ENCODE data around the gene CHRDL2.
A peak's percentile ranks its signal among the peaks of the same experiment; 100 is the strongest.

CHRDL2 gene

DNA sequence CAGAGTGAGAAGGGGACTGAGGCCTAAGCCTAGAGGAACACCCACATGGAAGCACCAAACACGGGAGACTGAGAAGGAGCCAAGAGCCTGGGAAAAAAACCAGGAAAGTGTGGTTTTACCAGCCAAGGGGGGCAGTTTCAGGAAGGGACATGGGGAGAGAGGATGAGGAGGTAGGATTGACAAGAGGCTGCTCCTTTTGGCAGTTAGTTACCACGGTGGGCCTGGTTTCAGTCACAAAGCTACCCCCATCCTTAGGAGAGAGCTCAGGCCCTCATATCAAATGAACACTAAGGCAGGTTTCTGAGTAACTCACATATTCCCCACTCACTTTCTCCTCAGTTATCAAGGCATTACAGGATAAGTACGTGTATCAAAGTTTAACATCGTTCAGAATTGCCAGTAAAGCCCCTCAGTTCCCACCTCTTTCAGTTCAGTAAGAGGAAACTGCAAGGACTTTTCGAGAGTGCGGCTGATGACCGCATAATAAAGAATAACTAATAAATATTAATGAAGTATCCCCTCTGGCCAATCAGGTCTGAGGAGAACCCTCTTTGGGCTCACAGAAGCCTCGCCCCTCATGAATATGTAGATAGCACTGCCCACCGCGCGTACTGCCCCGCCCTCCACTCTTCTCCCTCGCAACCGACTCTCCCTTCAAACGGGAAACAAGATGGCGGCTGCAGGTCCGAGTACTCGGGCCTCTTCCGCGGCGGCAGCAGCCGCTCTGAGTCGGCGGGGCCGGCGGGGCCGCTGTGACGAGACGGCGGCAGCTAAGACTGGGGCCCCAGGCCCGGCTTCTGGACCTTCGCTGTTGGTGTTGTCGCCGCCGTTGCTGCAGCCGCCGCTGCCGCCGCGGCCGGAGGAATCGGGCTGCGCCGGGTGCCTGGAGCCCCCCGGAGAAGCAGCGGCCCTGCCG is 17.2 kb upstream of the CHRDL2 start, which contains the start of gene RNF169:
Gene RNF169, plus strand, starts transcription at position 639 of the 916 bp plus-strand sequence. Its CDS starts 32 bp downstream, at position 671.
- peak; percentile 94 for DNase-seq (ENCODE audit: low read depth)

- no peak for DNase-seq (ENCODE audit: low read depth)
These were observed 15.6 kb upstream of the CHRDL2 start for GRCh38 chr11:74746868-74747267.

- no peak for DNase-seq (ENCODE audit: low read depth)
These were observed 13.1 kb upstream of the CHRDL2 start for GRCh38 chr11:74744277-74744676.

DNA sequence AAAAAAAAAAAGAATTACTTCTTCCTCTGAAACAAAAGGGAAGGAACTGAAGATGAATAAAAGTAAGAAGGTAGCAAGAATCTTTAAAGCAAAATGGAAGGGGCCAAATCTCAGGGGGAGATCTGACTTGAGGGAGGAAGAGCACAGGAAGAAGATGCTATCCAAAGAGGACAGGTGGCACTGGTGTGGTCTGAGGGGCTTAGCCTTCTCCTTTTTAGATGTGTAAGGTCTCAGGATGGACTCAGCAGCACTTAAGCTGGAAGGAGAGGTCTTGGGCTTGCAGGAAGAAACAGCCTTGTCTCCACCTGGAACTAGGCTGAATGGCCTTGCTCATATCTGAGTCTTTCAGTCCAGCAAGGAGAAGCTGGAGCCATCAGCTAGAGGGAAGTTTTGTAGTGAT is 12.4 kb upstream of the CHRDL2 start:
- no peak for DNase-seq (ENCODE audit: low read depth)

DNA sequence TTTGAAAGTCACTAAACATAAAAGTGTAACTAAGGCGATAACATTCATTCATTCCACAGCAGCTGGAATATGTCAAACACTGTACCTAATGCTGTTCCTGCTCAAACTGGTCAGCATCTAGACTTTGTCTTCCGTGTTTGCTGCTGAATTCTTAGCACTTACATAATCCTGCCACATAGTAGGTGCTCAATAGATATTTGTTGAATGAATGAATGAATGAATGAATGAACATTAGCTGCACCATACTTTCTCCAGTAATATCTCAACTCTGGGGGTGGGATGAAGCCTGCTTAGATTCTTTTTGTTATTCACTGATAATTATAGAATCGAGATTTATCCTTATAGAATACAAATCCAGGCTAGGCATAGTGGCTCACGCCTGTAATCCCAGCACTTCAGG is 10.8 kb upstream of the CHRDL2 start:
- no peak for DNase-seq (ENCODE audit: low read depth)

GRCh38 chr11:74739546-74740270 is 8.5 kb upstream of the CHRDL2 start:
- peak; percentile 64 for DNase-seq (ENCODE audit: low read depth)

- no peak for DNase-seq (ENCODE audit: low read depth)
These were observed 4.8 kb upstream of the CHRDL2 start for GRCh38 chr11:74736031-74736430.

- no peak for DNase-seq (ENCODE audit: low read depth)
These were observed 4.2 kb upstream of the CHRDL2 start for GRCh38 chr11:74735365-74735928.

- DNase-seq (ENCODE audit: low read depth), result no peak
These were observed 3.3 kb upstream of the CHRDL2 start for GRCh38 chr11:74734559-74734925.

DNA sequence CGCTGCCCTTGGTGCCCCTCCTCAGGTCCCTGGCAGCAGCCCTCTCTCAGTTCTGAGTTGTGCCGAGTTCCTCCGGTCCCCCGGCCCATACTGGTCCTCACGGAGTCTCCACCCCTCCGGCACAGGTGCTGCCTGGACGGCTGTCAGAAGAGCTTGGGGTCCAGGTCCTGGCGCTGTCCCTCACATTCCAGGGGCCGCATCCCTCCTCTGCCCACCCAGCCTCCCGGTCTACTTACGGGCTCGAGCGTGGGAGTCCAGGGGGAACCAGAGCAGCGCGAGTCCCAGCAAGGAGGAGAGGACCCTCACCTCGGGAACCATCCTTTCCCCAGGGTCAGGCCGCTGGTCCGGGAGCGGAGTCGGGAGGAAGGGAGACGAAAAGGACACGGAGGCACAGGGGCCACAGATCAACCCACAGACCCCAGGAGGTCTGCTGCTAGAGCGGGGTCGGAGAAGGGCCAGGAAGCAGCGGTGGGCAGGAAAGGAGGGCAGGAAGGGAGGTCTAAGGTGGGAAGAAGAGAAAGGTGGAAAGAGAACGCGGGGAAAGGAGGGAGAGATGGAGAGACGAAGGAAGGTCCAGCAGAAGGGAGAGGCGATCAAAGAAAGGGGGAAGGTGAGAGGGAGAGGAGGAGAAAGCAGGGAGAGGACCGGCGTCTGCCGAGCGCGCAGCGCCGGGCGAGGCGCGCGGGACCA is 510 bp downstream of the CHRDL2 start:
- no peak for DNase-seq (ENCODE audit: low read depth)

- DNase-seq (ENCODE audit: low read depth), result no peak
These were observed 1.8 kb downstream of the CHRDL2 start for GRCh38 chr11:74729397-74729796.

- peak; percentile 61 for DNase-seq (ENCODE audit: low read depth)
These were observed 4.6 kb downstream of the CHRDL2 start for GRCh38 chr11:74726547-74727182.

DNA sequence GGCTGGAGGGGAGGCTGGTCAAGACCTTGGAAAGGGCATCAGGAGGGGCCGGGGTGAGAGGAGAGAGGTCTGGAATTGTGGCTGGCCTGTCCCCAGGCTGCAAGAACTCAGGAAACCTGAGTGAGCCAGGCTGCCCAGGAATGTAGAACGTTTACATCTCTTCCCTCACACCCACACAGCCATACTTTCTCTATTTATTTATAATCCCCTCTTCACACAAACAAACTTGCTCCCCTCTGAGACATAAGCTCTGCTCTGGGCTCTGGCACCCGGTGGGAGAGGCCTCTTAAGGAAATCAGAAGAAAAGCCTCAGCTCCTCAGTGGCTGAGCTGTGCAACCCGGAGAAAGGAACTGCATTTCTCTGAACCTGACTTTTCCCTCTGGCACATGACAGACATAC is 5.5 kb downstream of the CHRDL2 start:
- DNase-seq (ENCODE audit: low read depth), result no peak

DNA sequence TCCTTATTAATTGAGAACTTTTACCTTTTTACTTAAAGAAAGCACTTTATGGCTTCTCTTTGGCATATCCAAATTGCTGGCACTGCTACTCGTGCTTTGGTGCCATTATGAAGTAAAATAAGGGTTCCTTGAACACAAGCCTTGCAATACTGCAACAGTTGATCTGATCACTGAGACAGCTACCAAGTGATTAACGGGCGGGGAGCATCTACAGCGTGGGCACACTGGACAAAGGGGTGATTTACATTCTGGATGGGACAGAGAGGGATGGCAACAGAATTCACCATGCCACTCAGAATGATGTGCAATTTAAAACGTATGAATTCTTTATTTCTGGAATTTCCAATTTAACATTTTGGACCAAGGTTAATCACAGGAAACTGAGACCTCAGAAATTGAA is 7.7 kb downstream of the CHRDL2 start:
- DNase-seq (ENCODE audit: low read depth), result no peak

DNA sequence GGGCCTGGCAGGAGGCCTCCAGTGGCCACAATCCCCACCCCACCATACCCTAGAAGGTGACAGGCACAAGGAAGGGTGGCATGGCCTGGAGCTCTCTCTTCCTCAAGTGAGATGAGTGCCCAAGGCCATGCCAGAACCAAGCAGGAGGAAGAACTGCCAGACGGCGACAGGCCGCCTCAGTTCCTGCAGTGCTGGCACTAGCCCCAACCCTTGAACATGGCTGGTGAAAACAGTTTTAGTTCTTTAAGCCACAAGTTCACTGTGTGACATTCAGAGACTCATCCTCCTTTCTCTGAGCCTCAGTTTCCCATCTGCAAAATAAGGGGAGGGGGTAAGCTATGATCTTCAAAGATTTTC is 9.8 kb downstream of the CHRDL2 start:
- DNase-seq (ENCODE audit: low read depth), result no peak

DNA sequence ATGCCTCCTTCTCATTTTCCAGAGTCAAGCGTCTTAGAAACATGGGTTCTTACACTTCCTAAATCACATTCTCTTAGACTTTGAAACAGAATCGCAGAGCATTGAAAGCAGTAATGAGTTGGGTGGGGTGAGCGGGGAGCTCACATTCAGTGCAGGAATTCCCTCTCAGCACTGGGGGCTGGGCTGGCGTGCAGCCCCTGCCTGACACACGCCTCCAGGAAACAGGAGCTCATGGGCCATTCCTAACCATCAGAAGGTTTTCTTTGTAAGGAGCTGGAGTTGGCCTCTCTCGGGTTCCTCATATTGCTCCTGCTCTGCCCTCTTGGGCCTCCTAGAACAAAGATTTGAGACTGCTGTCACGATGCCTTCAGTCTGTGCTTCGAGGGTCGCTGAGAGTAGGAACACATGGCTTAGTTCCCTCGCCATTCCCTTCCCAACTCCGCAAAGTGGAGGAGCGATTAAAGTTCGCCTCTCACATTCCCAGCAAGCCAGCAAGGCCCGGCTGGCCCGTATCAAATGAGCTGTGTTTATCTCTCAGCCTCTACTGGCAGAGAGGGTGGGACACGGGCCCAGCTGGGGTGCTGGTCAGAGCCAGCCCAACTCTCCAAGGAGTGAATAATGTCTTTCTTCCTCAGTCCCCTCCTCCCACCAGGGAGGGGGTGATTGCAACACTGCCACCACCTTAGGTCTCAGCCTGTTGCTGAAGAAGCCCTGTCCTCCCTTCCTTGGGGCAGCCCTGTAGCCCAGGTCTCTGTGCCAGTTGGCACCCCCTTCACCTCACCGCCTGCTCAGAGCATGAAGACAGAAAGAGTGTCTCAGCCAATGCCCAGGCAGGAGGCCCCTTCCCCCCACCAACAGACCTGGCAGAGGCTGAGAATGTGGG is 10.4 kb downstream of the CHRDL2 start:
- peak; percentile 56 for DNase-seq (ENCODE audit: low read depth)

GRCh38 chr11:74719011-74719410 is 12.2 kb downstream of the CHRDL2 start:
- DNase-seq (ENCODE audit: low read depth), result no peak

GRCh38 chr11:74717221-74717969 is 13.8 kb downstream of the CHRDL2 start:
- DNase-seq (ENCODE audit: low read depth), result no peak

DNA sequence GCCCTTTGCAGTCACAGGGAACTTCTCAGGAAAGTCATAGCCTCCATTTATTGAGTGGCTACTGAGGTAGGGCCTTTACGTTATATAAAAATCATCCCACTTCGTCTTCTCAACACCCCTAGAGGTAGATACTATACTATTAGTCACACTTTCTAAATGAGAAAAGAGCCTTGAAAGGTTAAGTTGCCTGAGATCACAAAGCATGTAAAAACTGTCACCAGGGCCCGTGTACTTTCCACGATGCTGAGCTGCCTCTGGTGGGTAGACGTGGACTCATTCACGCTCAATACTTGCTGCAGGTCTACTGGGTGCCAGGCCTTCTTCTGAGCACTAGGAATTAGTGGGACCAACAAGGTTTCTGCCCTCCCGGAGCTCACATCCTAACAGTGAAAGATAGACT is 16.3 kb downstream of the CHRDL2 start:
- DNase-seq (ENCODE audit: low read depth), result no peak

GRCh38 chr11:74713686-74714085 is 17.5 kb downstream of the CHRDL2 start:
- no peak for DNase-seq (ENCODE audit: low read depth)
